H1 (cell line): Measurements from ENCODE around the gene GNG5.

Source experiments
- ATF2 ChIP-seq: IDR thresholded peaks from 2 replicates; pipeline ENCODE4 v1.6.1; 2012; ENCODE audit warnings: low read length, inconsistent platforms
- CEBPB ChIP-seq: IDR thresholded peaks from 2 replicates; pipeline ENCODE4 v1.6.1; 2012; ENCODE audit warnings: low read depth, low read length
- CREB1 ChIP-seq: IDR thresholded peaks from 2 replicates; pipeline ENCODE4 v1.6.1; 2012; ENCODE audit warnings: inconsistent platforms
- CTCF ChIP-seq, 3 experiments: IDR thresholded peaks; 1 replicate in 2 of 3; 2 replicates in 1 of 3; pipeline versions ENCODE4 v1.5.1 to v1.6.1; 2011; ENCODE audit warnings: low read length in 3 of 3, mild to moderate bottlenecking in 3 of 3, inconsistent platforms in 2 of 3, low read depth in 1 of 3, moderate library complexity in 1 of 3; ENCODE audit not compliant: insufficient read depth in 1 of 3; ENCODE audit errors: control extremely low read depth in 1 of 3
- HDAC2 ChIP-seq, 2 experiments: fragments of 300-600 bp in 1 of 2; sonication (generic) in 1 of 2; IDR thresholded peaks; 2 replicates each; pipeline ENCODE4 v1.6.1; 2011 to 2012; ENCODE audit warnings: low read depth in 2 of 2, low read length in 2 of 2, mild to moderate bottlenecking in 2 of 2, moderate library complexity in 2 of 2, borderline replicate concordance in 1 of 2, inconsistent platforms in 1 of 2
- MAFK ChIP-seq: IDR thresholded peaks from 2 replicates; pipeline ENCODE4 v1.6.1; 2012; ENCODE audit warnings: low read depth, mild to moderate bottlenecking, improper control_type of control experiment, low read length
- POLR2A ChIP-seq, 2 experiments: IDR thresholded peaks; 1 replicate in 1 of 2; 2 replicates in 1 of 2; pipeline ENCODE4 v1.6.1; 2011; ENCODE audit warnings: low read depth in 2 of 2, low read length in 2 of 2, mild to moderate bottlenecking in 2 of 2; ENCODE audit errors: control extremely low read depth in 1 of 2
- POLR2AphosphoS5 ChIP-seq: IDR thresholded peaks from 2 replicates; pipeline ENCODE4 v1.6.1; 2011; ENCODE audit warnings: low read depth, low read length
- RNF2 ChIP-seq: fragments of 200-900, 300-1000 bp; sonication (generic); IDR thresholded peaks from 2 replicates; pipeline ENCODE4 v1.7.1; 2016; ENCODE audit warnings: borderline replicate concordance, low read depth, mild to moderate bottlenecking, antibody characterized with exemption, low read length; ENCODE audit not compliant: poor library complexity, severe bottlenecking; ENCODE audit errors: missing control alignments
- SIRT6 ChIP-seq: IDR thresholded peaks from one replicate; pipeline ENCODE4 v1.7.1; 2012; ENCODE audit warnings: low read length, inconsistent platforms
- SIX5 ChIP-seq: IDR thresholded peaks from 2 replicates; pipeline ENCODE4 v1.6.1; 2011; ENCODE audit warnings: mild to moderate bottlenecking, low read depth, low read length
- TAF1 ChIP-seq: IDR thresholded peaks from 2 replicates; pipeline ENCODE4 v1.6.1; 2011; ENCODE audit warnings: mild to moderate bottlenecking, low read depth, low read length
- TF ChIP-seq, protein P1 (sequence below): IDR thresholded peaks from 2 replicates; pipeline ENCODE4 v1.6.1; 2011; ENCODE audit warnings: low read length, improper control_type of control experiment

- TF ChIP-seq ATF2, result no peak
- TF ChIP-seq, protein P1, sequence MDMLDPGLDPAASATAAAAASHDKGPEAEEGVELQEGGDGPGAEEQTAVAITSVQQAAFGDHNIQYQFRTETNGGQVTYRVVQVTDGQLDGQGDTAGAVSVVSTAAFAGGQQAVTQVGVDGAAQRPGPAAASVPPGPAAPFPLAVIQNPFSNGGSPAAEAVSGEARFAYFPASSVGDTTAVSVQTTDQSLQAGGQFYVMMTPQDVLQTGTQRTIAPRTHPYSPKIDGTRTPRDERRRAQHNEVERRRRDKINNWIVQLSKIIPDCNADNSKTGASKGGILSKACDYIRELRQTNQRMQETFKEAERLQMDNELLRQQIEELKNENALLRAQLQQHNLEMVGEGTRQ, result no peak
- no peak for TF ChIP-seq CTCF (IDR thresholded peaks at IDR 0.05; ENCODE audit: control extremely low read depth in 1 of 3, insufficient read depth in 1 of 3, low read depth in 1 of 3, low read length in 3 of 3)
- TF ChIP-seq POLR2A (IDR thresholded peaks at IDR 0.05; ENCODE audit: control extremely low read depth in 1 of 2, low read depth in 2 of 2, low read length in 2 of 2), result no peak
- TF ChIP-seq RNF2, result no peak
- no peak for TF ChIP-seq MAFK
- no peak for TF ChIP-seq POLR2AphosphoS5
- no peak for TF ChIP-seq TAF1
- no peak for TF ChIP-seq CREB1
- TF ChIP-seq SIX5, result no peak
- TF ChIP-seq CEBPB, result no peak
- TF ChIP-seq SIRT6, result no peak
- no peak for TF ChIP-seq HDAC2 (IDR thresholded peaks at IDR 0.05; ENCODE audit: borderline replicate concordance in 1 of 2, low read depth in 2 of 2, low read length in 2 of 2)
Observed at GRCh38 chr1:84450910-84451309, 55.5 kb downstream of the GNG5 start.
